ENCODE data around the gene COX7B2. TPM values are rescaled to one million over a fixed set of nuclear protein-coding genes. Genes with fewer than 3 reads are reported as not detected.

COX7B2 gene
- total RNA-seq, 2 experiments from 2014 or later, result not detected

GRCh38 chr4:46781434-46782092 is 127.5 kb downstream of the COX7B2 start:
- Mint-ChIP-seq H3K9me3 (ENCODE audit: low read depth) (no peaks in the 10 kb centered on the region), H3K36me3 (no peaks in the 10 kb centered on the region), H3K27me3 (no peaks in the 10 kb centered on the region), H3K27ac (no peak overlapping the region), H3K4me1 (no peaks in the 10 kb centered on the region), H3K4me3 (no peak overlapping the region)
- no peak for DNase-seq
- CTCF ChIA-PET, result no interaction called here
- no peak for ATAC-seq

DNA sequence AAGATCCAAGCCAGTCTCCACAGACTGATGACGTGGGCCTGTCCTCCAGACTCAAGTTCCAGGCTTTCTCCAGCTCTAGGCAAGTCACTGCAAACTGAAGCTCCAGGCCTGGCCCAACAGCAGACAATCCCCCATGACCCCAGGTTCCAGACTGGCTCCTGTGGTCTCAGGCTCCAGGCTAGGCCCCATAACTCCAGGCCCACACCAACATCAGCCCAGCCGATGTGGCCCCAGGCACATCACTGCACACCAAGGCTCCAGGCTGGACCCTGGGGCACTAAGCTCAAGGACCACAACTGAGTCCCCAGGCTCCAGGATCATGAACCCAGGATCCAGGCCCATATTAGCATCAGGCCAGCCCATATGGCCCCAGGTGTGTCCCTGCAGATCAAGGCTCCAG is 143.6 kb downstream of the COX7B2 start:
- no peak overlapping the region for H3K4me3 Mint-ChIP-seq
- ATAC-seq, result no peak

DNA sequence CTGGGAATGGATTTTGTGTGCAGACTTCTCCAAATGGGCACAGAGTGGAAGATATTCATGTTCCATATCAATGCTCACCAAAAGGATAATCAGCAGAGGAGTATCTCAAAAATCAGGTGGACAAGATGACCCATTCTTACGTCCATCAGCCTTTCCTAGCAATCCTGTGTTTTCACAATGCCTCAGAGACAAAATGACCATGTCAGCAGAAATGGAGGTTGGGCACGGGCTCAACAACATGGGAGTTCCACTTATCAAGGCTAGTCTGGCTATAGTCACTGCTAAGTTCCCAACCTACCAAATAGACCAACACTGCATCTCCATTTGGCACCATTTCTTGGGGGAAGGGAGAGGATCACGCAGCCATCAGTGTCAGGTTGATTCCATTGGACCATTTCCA is 179.0 kb downstream of the COX7B2 start:
- H3K27me3 Mint-ChIP-seq, result no peaks in the 10 kb centered on the region
- H3K4me3 Mint-ChIP-seq, result no peak overlapping the region
- H3K27ac Mint-ChIP-seq, result no peak overlapping the region
- no peak for ATAC-seq
- CTCF ChIA-PET, result no interaction called here
- no peaks in the 10 kb centered on the region for H3K4me1 Mint-ChIP-seq
- H3K36me3 Mint-ChIP-seq, result no peaks in the 10 kb centered on the region
- peaks cover 4% of the 10 kb centered on the region for H3K9me3 Mint-ChIP-seq (ENCODE audit: low read depth)
- DNase-seq, result no peak

More for the DNA sequence above, 143.6 kb downstream of the COX7B2 start:
- Mint-ChIP-seq H3K9me3 (ENCODE audit: low read depth) (no peaks in the 10 kb centered on the region), H3K36me3 (no peaks in the 10 kb centered on the region), H3K4me1 (no peaks in the 10 kb centered on the region), H3K27ac (no peak overlapping the region), H3K27me3 (no peaks in the 10 kb centered on the region)
- no peak for DNase-seq
- CTCF ChIA-PET, result no interaction called here

- H3K4me3 Mint-ChIP-seq, result no peak overlapping the region
- no peaks in the 10 kb centered on the region for H3K36me3 Mint-ChIP-seq
- CTCF ChIA-PET, result no interaction called here
- DNase-seq, result no peak
- ATAC-seq, result no peak
- no peaks in the 10 kb centered on the region for H3K27me3 Mint-ChIP-seq
- H3K4me1 Mint-ChIP-seq, result no peaks in the 10 kb centered on the region
- no peak overlapping the region for H3K27ac Mint-ChIP-seq
- peaks cover 3% of the 10 kb centered on the region for H3K9me3 Mint-ChIP-seq (ENCODE audit: low read depth)
Measured at GRCh38 chr4:46720055-46720454, 189.0 kb downstream of the COX7B2 start.

DNA sequence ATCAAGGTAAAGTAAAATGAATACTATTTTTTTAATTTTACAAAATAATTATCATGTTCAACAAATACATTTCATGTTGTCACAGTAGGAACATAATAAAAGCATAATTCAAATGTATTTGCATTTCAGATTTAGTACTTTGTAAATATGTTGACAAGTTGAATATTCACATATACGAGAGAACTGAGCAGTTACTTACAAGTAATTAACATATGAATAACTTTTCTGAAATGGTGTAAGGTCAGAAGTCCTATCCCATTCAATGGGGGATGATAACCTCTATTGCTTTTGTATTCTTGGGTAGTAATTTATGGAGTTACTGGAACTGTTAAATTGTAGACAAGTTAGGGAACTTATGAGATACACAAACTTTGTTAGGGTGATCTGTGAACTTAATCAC is 191.1 kb downstream of the COX7B2 start:
- ATAC-seq (no peak), DNase-seq (no peak)
- no peaks in the 10 kb centered on the region for H3K36me3 Mint-ChIP-seq
- H3K27ac Mint-ChIP-seq, result no peak overlapping the region
- CTCF ChIA-PET, result no interaction called here
- H3K4me3 Mint-ChIP-seq, result no peak overlapping the region
- no peaks in the 10 kb centered on the region for H3K9me3 Mint-ChIP-seq (ENCODE audit: low read depth)
- no peaks in the 10 kb centered on the region for H3K4me1 Mint-ChIP-seq
- no peaks in the 10 kb centered on the region for H3K27me3 Mint-ChIP-seq

GRCh38 chr4:46715468-46715867 is 193.6 kb downstream of the COX7B2 start:
- no peaks in the 10 kb centered on the region for H3K27me3 Mint-ChIP-seq
- no peaks in the 10 kb centered on the region for H3K36me3 Mint-ChIP-seq
- H3K9me3 Mint-ChIP-seq (ENCODE audit: low read depth), result no peaks in the 10 kb centered on the region
- no peak overlapping the region for H3K4me3 Mint-ChIP-seq
- ATAC-seq (no peak), DNase-seq (no peak)
- H3K27ac Mint-ChIP-seq, result no peak overlapping the region
- no peaks in the 10 kb centered on the region for H3K4me1 Mint-ChIP-seq
- CTCF ChIA-PET, result no interaction called here

GRCh38 chr4:46698891-46699290 is 210.2 kb downstream of the COX7B2 start:
- DNase-seq (no peak), ATAC-seq (no peak)
- peaks cover 9% of the 10 kb centered on the region for H3K9me3 Mint-ChIP-seq (ENCODE audit: low read depth)
- CTCF ChIA-PET, result no interaction called here
- no peaks in the 10 kb centered on the region for H3K4me1 Mint-ChIP-seq
- no peak overlapping the region for H3K27ac Mint-ChIP-seq
- H3K4me3 Mint-ChIP-seq, result no peak overlapping the region
- H3K27me3 Mint-ChIP-seq, result no peaks in the 10 kb centered on the region
- no peaks in the 10 kb centered on the region for H3K36me3 Mint-ChIP-seq

Other genes with a start within 250 kb of the COX7B2 start
- gene GABRA4, start 84.3 kb upstream of the COX7B2 start, total RNA-seq, result not detected
- not detected for gene GABRB1, start 122.3 kb upstream of the COX7B2 start, total RNA-seq